NCI-H226 (cell line): ENCODE measurements around the gene SHISA6.

Experiments used
- DNase-seq: peaks from one replicate; pipeline ENCODE4 v3.0.0-alpha.2; 2015

SHISA6 gene

GRCh38 chr17:11610999-11611566, 370.1 kb downstream of the SHISA6 start:
- no peak for DNase-seq

DNA sequence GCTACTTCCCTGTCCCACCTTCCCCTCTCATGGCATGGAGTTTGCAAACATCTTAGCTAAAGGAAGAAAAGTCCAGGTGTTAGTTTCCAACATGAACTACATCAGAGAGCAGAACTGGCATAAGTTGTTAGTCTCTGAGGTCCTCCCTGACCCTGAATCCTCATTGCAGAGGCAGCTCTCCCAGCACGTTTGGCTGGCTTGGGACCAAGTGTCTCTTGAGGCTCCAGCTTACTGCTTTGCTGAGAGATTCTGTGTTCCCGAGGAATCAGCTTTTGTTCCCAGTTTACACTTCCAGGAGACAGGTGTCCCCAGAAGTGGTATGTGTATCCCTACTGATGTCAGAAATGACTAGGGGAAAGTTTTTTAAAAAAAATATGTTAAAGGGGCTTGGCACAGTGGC, 371.9 kb downstream of the SHISA6 start:
- DNase-seq, result no peak
